Measurements from ENCODE around the gene SERGEF.

SERGEF gene

DNA sequence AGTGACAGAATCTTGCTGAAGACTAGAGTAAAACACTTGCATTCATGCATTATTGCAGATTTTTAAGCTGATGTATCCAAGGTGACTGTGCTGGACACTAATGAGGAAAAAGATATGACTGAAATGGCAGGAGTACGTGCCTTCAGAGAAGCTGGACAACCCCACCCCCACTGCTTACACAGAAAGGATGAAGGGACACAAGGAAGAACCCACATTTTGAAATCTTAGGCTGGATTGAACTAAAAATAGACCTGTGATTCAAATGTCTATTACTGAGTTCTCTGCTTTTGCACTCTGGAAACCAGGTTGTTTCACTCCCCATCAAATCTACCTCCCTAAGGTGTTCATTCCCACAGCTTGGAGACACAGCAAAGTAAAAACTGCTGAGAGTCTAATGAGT lies 161.2 kb downstream of the SERGEF start:
- H3K79me2 ChIP-seq (ENCODE audit: control insufficient read depth, low read length), result no peaks in the 10 kb centered on the region
- no peak overlapping the region for H3K4me3 ChIP-seq (ENCODE audit: low read length)
- H3K9me2 ChIP-seq (replicated peaks; ENCODE audit: control insufficient read depth, low read length), result no peaks in the 10 kb centered on the region
- no peak overlapping the region for H3K4me2 ChIP-seq (ENCODE audit: low read length)
- H3K27ac ChIP-seq (ENCODE audit: low read depth, low read length), result no peak overlapping the region
- H3K4me1 ChIP-seq (ENCODE audit: control insufficient read depth, low read length), result no peaks in the 10 kb centered on the region
- H3K27me3 ChIP-seq (ENCODE audit: control insufficient read depth, low read length), result no peaks in the 10 kb centered on the region
- no peaks in the 10 kb centered on the region for H3F3A ChIP-seq (ENCODE audit: control insufficient read depth, insufficient read depth)
- H3K36me3 ChIP-seq (ENCODE audit: control insufficient read depth, low read length), result no peaks in the 10 kb centered on the region
- H4K20me1 ChIP-seq (ENCODE audit: control insufficient read depth, insufficient read depth, low read depth, low read length), result no peaks in the 10 kb centered on the region
- H3K9me3 ChIP-seq (ENCODE audit: control insufficient read depth, insufficient read depth, low read length), result no peaks in the 10 kb centered on the region
- TF ChIP-seq CTCF (IDR thresholded peaks at IDR 0.05; ENCODE audit: low read depth, low read length, poor library complexity, severe bottlenecking) (no peak), EZH2phosphoT487 (IDR thresholded peaks at IDR 0.05; ENCODE audit: borderline replicate concordance, low read length) (no peak)

DNA sequence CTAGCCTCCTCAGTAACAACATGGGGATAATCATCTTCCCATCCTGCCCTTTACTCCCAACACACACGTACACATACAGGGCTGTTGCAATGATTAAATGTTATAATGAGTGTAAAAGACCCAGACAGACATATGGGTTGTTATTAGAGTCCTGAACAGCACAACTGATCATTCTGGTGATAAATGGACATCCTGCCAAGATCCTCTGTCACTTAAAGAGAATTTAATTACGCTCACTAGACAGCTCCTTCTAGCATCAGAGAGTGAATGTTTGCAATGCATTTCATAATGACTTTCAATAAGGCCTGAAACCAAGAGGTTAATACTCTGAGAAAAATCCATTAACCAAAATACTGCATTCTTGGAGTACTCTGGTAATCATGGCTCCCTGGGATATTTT lies 162.5 kb downstream of the SERGEF start:
- no peaks in the 10 kb centered on the region for H4K20me1 ChIP-seq (ENCODE audit: control insufficient read depth, insufficient read depth, low read depth, low read length)
- no peaks in the 10 kb centered on the region for H3K9me3 ChIP-seq (ENCODE audit: control insufficient read depth, insufficient read depth, low read length)
- no peaks in the 10 kb centered on the region for H3K4me1 ChIP-seq (ENCODE audit: control insufficient read depth, low read length)
- TF ChIP-seq CTCF (IDR thresholded peaks at IDR 0.05; ENCODE audit: low read depth, low read length, poor library complexity, severe bottlenecking) (no peak), EZH2phosphoT487 (IDR thresholded peaks at IDR 0.05; ENCODE audit: borderline replicate concordance, low read length) (no peak)
- no peak overlapping the region for H3K4me3 ChIP-seq (ENCODE audit: low read length)
- H3K9me2 ChIP-seq (replicated peaks; ENCODE audit: control insufficient read depth, low read length), result no peaks in the 10 kb centered on the region
- no peaks in the 10 kb centered on the region for H3K27me3 ChIP-seq (ENCODE audit: control insufficient read depth, low read length)
- no peak overlapping the region for H3K27ac ChIP-seq (ENCODE audit: low read depth, low read length)
- H3K79me2 ChIP-seq (ENCODE audit: control insufficient read depth, low read length), result no peaks in the 10 kb centered on the region
- no peaks in the 10 kb centered on the region for H3F3A ChIP-seq (ENCODE audit: control insufficient read depth, insufficient read depth)
- no peaks in the 10 kb centered on the region for H3K36me3 ChIP-seq (ENCODE audit: control insufficient read depth, low read length)
- no peak overlapping the region for H3K4me2 ChIP-seq (ENCODE audit: low read length)

GRCh38 chr11:17848715-17849114 lies 164.1 kb downstream of the SERGEF start:
- no peaks in the 10 kb centered on the region for H3K36me3 ChIP-seq (ENCODE audit: control insufficient read depth, low read length)
- no peaks in the 10 kb centered on the region for H3F3A ChIP-seq (ENCODE audit: control insufficient read depth, insufficient read depth)
- H3K4me1 ChIP-seq (ENCODE audit: control insufficient read depth, low read length), result no peaks in the 10 kb centered on the region
- no peak overlapping the region for H3K4me3 ChIP-seq (ENCODE audit: low read length)
- no peak overlapping the region for H3K27ac ChIP-seq (ENCODE audit: low read depth, low read length)
- H4K20me1 ChIP-seq (ENCODE audit: control insufficient read depth, insufficient read depth, low read depth, low read length), result no peaks in the 10 kb centered on the region
- TF ChIP-seq CTCF (IDR thresholded peaks at IDR 0.05; ENCODE audit: low read depth, low read length, poor library complexity, severe bottlenecking), result no peak
- no peak for TF ChIP-seq EZH2phosphoT487 (IDR thresholded peaks at IDR 0.05; ENCODE audit: borderline replicate concordance, low read length)
- H3K4me2 ChIP-seq (ENCODE audit: low read length), result no peak overlapping the region
- H3K79me2 ChIP-seq (ENCODE audit: control insufficient read depth, low read length), result no peaks in the 10 kb centered on the region
- no peaks in the 10 kb centered on the region for H3K27me3 ChIP-seq (ENCODE audit: control insufficient read depth, low read length)
- H3K9me2 ChIP-seq (replicated peaks; ENCODE audit: control insufficient read depth, low read length), result no peaks in the 10 kb centered on the region
- no peaks in the 10 kb centered on the region for H3K9me3 ChIP-seq (ENCODE audit: control insufficient read depth, insufficient read depth, low read length)
